Heart left ventricle (tissue), 13 donors: ENCODE data around the gene ADAM19.

Experiments
- POLR2A ChIP-seq, 2 donors: fragments of 450-650 bp; IDR thresholded peaks; one replicate each; pipeline ENCODE4 v1.6.1; 2017; ENCODE audit warnings: antibody characterized with exemption in 2 of 2, mild to moderate bottlenecking in 2 of 2, moderate library complexity in 2 of 2
- TF ChIP-seq, protein P1 (sequence below), 12 donors: fragments of 200-600 bp; sonication (generic) in 4 of 12; IDR thresholded peaks; one replicate each; pipeline versions ENCODE4 v1.5.0 to v1.8.0; 2018 to 2022; ENCODE audit warnings: antibody characterized with exemption in 12 of 12, mild to moderate bottlenecking in 5 of 12
- donor health status: ischemic (EF 13 %, LVEDD 7.1; RV severe dilation, severe dysfunction).
- donor health status: DM: no; HTN: yes; CAD: no.
- donor health status: DM: no; HTN: no; CAD: no.
- donor health status: ischemic (EF 25% LVEDD 6.9; RV normal size, moderate dysfunction).
- donor health status: ischemic (EF 25% LVEDD 5.7; RV mildly dilated, moderate dysfunction).
- donor health status: ischemic (EF 35%, LVEDD 5.7; RV mildly dilated, moderate dysfunction).
- donor health status: nonischemic (EF 11% LVEDD 7.7; RV severe dilation, severe dysfunction).
- donor health status: DM: yes; HTN: yes; CAD: no.
- donor health status: PGD.
- donor health status: ischemic (EF 29% LVEDD 5.4; RV normal size, mild dysfunction).
- donor health status: nonischemic (EF 23%, LVEDD 6.1; RV moderate dilation, normal function).

GRCh38 chr5:157496864-157497263, 78.7 kb downstream of the ADAM19 start:
- TF ChIP-seq, protein P1, sequence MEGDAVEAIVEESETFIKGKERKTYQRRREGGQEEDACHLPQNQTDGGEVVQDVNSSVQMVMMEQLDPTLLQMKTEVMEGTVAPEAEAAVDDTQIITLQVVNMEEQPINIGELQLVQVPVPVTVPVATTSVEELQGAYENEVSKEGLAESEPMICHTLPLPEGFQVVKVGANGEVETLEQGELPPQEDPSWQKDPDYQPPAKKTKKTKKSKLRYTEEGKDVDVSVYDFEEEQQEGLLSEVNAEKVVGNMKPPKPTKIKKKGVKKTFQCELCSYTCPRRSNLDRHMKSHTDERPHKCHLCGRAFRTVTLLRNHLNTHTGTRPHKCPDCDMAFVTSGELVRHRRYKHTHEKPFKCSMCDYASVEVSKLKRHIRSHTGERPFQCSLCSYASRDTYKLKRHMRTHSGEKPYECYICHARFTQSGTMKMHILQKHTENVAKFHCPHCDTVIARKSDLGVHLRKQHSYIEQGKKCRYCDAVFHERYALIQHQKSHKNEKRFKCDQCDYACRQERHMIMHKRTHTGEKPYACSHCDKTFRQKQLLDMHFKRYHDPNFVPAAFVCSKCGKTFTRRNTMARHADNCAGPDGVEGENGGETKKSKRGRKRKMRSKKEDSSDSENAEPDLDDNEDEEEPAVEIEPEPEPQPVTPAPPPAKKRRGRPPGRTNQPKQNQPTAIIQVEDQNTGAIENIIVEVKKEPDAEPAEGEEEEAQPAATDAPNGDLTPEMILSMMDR (IDR thresholded peaks at IDR 0.05) = no peak
- TF ChIP-seq POLR2A (IDR thresholded peaks at IDR 0.05) = no peak
